GM13976 (cell line): Measurements from ENCODE around the gene PSORS1C1.

Source experiments
- DNase-seq: peaks from one replicate; pipeline ENCODE4 v3.0.0; 2012; ENCODE audit warnings: low spot score
- in situ Hi-C: fragments of 300-500 bp; cut with MboI; formaldehyde crosslinking; loops from one replicate; pipeline ENCODE4 v1.12.0; 2022; ENCODE audit warnings: low sequenced_read_pairs, mixed read lengths, inconsistent platforms; ENCODE audit not compliant: unreplicated experiment
- TF ChIP-seq, protein P1 (sequence below): IDR thresholded peaks from 2 replicates; pipeline ENCODE4 v1.5.1; 2012; ENCODE audit warnings: borderline replicate concordance, mild to moderate bottlenecking; ENCODE audit not compliant: insufficient read depth; ENCODE audit errors: extremely low read depth, missing control alignments, control extremely low read depth

The PSORS1C1 gene

DNA sequence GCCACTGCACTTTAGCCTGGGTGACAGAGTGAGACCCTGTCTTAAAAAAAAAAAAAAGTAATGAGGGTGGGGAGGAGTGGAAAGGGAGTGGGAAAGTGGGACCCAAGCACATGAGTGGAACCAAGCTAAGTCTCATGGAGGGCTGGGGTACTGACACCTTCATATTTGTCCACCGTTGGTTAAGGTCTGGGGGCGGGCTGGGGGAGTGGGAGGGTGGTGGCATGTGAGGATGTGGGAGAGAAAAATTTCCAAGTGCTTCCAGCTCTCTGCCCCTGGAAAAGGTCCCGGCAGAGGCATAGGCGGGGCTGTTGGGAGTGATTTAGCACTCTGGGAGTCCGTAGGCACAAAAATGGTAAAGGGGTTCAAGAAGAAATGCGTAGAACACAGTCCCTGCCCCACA, 18.2 kb downstream of the PSORS1C1 start:
- TF ChIP-seq, protein P1, sequence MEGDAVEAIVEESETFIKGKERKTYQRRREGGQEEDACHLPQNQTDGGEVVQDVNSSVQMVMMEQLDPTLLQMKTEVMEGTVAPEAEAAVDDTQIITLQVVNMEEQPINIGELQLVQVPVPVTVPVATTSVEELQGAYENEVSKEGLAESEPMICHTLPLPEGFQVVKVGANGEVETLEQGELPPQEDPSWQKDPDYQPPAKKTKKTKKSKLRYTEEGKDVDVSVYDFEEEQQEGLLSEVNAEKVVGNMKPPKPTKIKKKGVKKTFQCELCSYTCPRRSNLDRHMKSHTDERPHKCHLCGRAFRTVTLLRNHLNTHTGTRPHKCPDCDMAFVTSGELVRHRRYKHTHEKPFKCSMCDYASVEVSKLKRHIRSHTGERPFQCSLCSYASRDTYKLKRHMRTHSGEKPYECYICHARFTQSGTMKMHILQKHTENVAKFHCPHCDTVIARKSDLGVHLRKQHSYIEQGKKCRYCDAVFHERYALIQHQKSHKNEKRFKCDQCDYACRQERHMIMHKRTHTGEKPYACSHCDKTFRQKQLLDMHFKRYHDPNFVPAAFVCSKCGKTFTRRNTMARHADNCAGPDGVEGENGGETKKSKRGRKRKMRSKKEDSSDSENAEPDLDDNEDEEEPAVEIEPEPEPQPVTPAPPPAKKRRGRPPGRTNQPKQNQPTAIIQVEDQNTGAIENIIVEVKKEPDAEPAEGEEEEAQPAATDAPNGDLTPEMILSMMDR = no peak
- in situ Hi-C loops = no loop called here
- no peak for DNase-seq

DNA sequence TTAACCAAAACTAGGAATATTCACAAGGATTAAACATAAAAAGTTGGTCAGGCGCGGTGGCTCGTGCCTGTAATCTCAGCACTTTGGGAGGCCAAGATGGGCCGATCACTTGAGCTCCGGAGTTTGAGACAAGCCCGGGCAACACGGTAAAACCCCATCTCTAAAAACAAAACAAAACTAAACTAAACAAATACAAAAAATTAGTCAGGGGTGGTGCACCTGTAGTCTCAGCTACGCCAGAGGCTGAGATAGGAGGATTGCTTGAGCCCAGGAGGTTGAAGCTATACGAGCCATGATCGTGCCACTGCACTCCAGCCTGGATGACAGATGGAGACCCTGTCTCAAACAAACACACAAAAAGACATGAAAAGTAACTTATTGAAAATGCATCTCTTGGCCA, 21.1 kb downstream of the PSORS1C1 start:
- no peak for DNase-seq
- TF ChIP-seq, protein P1 = no peak
- in situ Hi-C loops = loop anchor here (5.0 kb wide), 2 partner anchors 57 to 232 kb away; no protein-coding TSS in a partner anchor

DNA sequence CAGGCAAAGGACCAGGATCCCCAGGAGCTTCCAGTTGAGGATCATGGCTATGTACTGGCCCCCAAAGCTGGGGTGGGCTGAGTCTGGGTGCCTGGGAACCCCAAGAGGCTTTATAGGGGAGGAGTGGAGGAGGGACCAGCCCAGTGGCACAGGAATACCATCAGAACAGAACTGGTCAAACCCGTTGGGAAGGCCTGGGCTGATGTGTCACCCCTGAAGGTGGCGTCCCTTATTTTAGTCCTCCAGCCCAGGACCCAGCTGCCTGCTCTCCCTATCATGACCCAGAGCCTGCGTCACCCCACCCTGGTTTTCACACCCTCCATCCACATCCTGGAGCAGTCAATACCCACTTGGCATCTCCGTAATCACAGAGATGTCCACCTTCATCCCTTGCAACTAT, 24.4 kb downstream of the PSORS1C1 start, which contains the start of gene PSORS1C2:
PSORS1C2 (minus strand) TSS at position 85 of the 400 bp plus-strand sequence; CDS start at position 45, 40 bp downstream.
- in situ Hi-C loops = loop anchor here (5.0 kb wide), 2 partner anchors 53 to 228 kb away; no protein-coding TSS in a partner anchor
- no peak for DNase-seq
- TF ChIP-seq, protein P1 = no peak

DNA sequence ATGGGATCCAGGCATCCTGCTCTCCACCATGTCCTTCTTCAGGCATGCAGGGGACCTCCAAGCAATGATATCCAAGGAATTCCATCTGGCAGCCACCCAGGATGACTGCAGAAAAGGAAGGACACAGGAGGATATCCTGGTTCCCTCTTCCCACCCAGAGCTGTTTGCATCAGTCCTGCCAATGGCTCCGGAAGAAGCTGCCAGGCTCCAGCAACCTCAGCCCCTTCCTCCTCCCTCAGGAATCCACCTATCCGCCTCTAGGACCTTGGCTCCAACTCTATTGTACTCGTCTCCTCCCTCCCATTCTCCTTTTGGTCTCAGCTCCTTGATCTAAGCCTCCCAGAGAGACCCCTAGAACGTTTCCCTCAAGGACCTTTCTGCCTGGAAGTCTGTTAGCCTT, 25.0 kb downstream of the PSORS1C1 start:
- TF ChIP-seq, protein P1 = no peak
- DNase-seq = no peak
- in situ Hi-C loops = loop anchor here (5.0 kb wide), 2 partner anchors 53 to 228 kb away; no protein-coding TSS in a partner anchor

DNA sequence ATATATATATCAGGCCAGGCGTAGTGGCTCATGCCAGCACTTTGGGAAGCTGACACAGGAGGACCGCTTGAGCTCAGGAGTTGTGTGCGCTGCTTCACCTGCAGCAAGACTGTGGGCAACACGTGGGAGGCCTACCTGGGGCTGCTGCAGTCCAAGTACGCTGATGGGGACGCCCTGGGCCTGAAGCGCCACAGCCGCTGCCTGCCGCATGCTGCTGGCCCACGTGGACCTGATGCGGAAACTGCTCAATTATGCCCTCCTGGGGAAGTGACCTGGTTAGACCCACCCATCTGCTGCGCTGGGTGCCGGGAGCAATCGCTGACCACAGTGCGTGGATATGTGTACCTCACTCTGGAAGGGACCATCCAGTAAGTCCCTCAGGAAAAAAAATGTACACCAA, 26.0 kb downstream of the PSORS1C1 start:
- in situ Hi-C loops = no loop called here
- TF ChIP-seq, protein P1 = no peak
- DNase-seq = no peak

DNA sequence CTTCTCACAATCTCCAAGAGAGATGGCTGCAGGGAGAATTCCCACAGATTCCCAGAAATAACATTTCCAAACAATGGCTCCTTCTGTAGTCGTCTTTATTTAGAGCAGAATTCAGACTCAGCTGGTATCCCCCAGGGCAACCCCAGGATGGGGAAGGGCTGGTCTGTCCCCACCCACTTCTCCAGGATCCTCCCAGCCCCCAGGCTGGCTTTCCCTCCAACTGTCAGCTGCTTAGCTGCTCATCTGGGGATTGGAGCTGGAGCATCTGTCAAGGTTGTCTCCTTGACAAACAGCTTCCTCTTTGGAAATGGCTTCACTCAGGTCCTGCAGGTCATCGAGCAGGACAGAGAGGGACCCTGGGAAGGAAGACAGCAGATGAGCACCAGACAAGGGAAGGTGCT, 27.8 kb downstream of the PSORS1C1 start:
- in situ Hi-C loops = no loop called here
- DNase-seq = no peak
- TF ChIP-seq, protein P1 = no peak
